A673 (cell line): Measurements from ENCODE around the gene CCDC85C. TPM values are rescaled to one million over a fixed set of nuclear protein-coding genes. Genes with fewer than 3 reads are reported as not detected.

ENCODE experiments used
- BruUV-seq: library from RNA; stranded (reverse); fragments of 400-500 nt; replicated peaks from 2 replicates; lab custom pipeline; 2021; lab: Mats Ljungman, UMichigan
- CTCF ChIA-PET: fragments of 300-600 bp; sonication (Branson Sonifier 250); formaldehyde crosslinking; loops from one replicate; lab custom pipeline; 2022; ENCODE audit warnings: antibody characterized with exemption; lab: Charles Lee
- POLR2A ChIA-PET: fragments of 300-600 bp; sonication (Branson Sonifier 250); formaldehyde crosslinking; loops from one replicate; lab custom pipeline; 2022; ENCODE audit warnings: antibody characterized with exemption; ENCODE audit not compliant: low non-redundant PET; lab: Charles Lee
- DNase-seq: peaks from one replicate; pipeline ENCODE4 v3.0.0-alpha.2; 2015; ENCODE audit warnings: low spot score
- H3K27ac ChIP-seq: fragments of 200-600 bp; sonication (generic); 2 replicates; pipeline ENCODE4 v1.5.1; 2016; ENCODE audit warnings: mixed run types, low read depth, mild to moderate bottlenecking, mixed read lengths, antibody characterized with exemption, low read length; ENCODE audit not compliant: poor library complexity, severe bottlenecking
- H3K27me3 ChIP-seq: fragments of 200-600 bp; sonication (generic); replicated peaks from 2 replicates; pipeline ENCODE4 v1.6.1; 2017; ENCODE audit warnings: mixed run types, low read depth, mild to moderate bottlenecking, mixed read lengths, antibody characterized with exemption, low read length; ENCODE audit not compliant: insufficient read depth, poor library complexity
- H3K36me3 ChIP-seq: fragments of 200-600 bp; sonication (generic); 2 replicates; pipeline ENCODE4 v1.6.1; 2016; ENCODE audit warnings: mixed run types, mild to moderate bottlenecking, mixed read lengths, antibody characterized with exemption, low read length; ENCODE audit not compliant: insufficient read depth, poor library complexity, severe bottlenecking
- H3K4me1 ChIP-seq: fragments of 200-600 bp; sonication (generic); 2 replicates; pipeline ENCODE4 v1.6.1; 2017; ENCODE audit warnings: mixed run types, mild to moderate bottlenecking, mixed read lengths, antibody characterized with exemption, low read length; ENCODE audit not compliant: insufficient read depth, poor library complexity, severe bottlenecking
- H3K4me3 ChIP-seq: fragments of 200-600 bp; sonication (generic); 2 replicates; pipeline ENCODE4 v1.5.1; 2016; ENCODE audit warnings: low read depth, mixed run types, mild to moderate bottlenecking, mixed read lengths, low read length; ENCODE audit not compliant: poor library complexity, severe bottlenecking
- H3K9me3 ChIP-seq: fragments of 200-600 bp; sonication (generic); 2 replicates; pipeline ENCODE4 v1.6.1; 2016; ENCODE audit warnings: mixed run types, low read depth, mild to moderate bottlenecking, mixed read lengths, antibody characterized with exemption, low read length; ENCODE audit not compliant: poor library complexity, severe bottlenecking
- EZH2 ChIP-seq: fragments of 200-600 bp; sonication (generic); IDR thresholded peaks from 2 replicates; pipeline ENCODE4 v1.6.1; 2017; ENCODE audit warnings: borderline replicate concordance, low read depth, mild to moderate bottlenecking, mixed read lengths, antibody characterized with exemption, low read length; ENCODE audit not compliant: poor library complexity, severe bottlenecking
- intact Hi-C: fragments of 100-400 bp; cut with micrococcal nuclease; formaldehyde crosslinking; loops from one replicate; pipeline ENCODE4 v1.10.0; 2022; ENCODE audit not compliant: unreplicated experiment
- total RNA-seq: library from RNA; stranded (reverse); gene quantifications from 2 replicates; pipeline ENCODE4 v1.2.3, GENCODE V29; 2021
- TF ChIP-seq, protein P1 (sequence below): fragments of 300-800, 200-600 bp; sonication (generic); conservative IDR thresholded peaks from 2 replicates; pipeline ENCODE4 v1.5.1; 2017; ENCODE audit warnings: low read depth, mild to moderate bottlenecking, antibody characterized with exemption, low read length, moderate library complexity, mixed read lengths

CCDC85C gene
- total RNA-seq, 1 experiment from 2014 or later, result 24.6 TPM

- TF ChIP-seq, protein P1, sequence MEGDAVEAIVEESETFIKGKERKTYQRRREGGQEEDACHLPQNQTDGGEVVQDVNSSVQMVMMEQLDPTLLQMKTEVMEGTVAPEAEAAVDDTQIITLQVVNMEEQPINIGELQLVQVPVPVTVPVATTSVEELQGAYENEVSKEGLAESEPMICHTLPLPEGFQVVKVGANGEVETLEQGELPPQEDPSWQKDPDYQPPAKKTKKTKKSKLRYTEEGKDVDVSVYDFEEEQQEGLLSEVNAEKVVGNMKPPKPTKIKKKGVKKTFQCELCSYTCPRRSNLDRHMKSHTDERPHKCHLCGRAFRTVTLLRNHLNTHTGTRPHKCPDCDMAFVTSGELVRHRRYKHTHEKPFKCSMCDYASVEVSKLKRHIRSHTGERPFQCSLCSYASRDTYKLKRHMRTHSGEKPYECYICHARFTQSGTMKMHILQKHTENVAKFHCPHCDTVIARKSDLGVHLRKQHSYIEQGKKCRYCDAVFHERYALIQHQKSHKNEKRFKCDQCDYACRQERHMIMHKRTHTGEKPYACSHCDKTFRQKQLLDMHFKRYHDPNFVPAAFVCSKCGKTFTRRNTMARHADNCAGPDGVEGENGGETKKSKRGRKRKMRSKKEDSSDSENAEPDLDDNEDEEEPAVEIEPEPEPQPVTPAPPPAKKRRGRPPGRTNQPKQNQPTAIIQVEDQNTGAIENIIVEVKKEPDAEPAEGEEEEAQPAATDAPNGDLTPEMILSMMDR, result no peak
- TF ChIP-seq EZH2, result no peak
- H3K4me3 ChIP-seq, result no peak overlapping the region
- no peak for DNase-seq
- H3K27ac ChIP-seq, result no peak overlapping the region
- H3K4me1 ChIP-seq, result peaks cover 22% of the 10 kb centered on the region
- H3K9me3 ChIP-seq, result no peaks in the 10 kb centered on the region
- BruUV-seq, result no TSS peak
- H3K27me3 ChIP-seq, result no peaks in the 10 kb centered on the region
- POLR2A ChIA-PET, result no interaction called here
- CTCF ChIA-PET, result no interaction called here
- H3K36me3 ChIP-seq, result no peaks in the 10 kb centered on the region
- intact Hi-C loops, result no loop called here
These were observed 60.0 kb downstream of the CCDC85C start for GRCh38 chr14:99543985-99544384.

DNA sequence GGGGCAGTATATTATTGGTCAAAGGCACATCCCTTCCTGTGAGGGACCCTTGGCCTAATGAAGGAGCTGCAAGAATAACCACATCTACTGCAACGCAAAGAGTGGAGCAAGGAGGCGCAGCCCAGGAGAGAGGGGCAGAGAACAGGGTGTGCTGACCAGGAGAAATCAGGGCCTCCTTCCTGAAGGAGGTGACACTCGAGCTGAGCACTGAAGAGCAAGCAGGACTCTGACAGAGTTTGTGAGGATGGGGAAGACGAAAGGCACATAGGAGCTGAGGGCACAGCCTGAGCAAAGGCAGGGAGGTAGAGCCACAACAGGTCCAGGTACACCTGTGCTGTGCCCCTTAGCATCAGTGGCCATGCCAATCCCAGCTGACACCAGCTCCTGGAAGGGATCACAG lies 60.6 kb downstream of the CCDC85C start:
- TF ChIP-seq, protein P1, result no peak
- TF ChIP-seq EZH2, result no peak
- POLR2A ChIA-PET, result no interaction called here
- Histone ChIP-seq H3K36me3 (no peaks in the 10 kb centered on the region), H3K4me3 (no peak overlapping the region), H3K4me1 (peaks cover 20% of the 10 kb centered on the region), H3K27me3 (no peaks in the 10 kb centered on the region), H3K9me3 (no peaks in the 10 kb centered on the region), H3K27ac (no peak overlapping the region)
- intact Hi-C loops, result no loop called here
- CTCF ChIA-PET, result no interaction called here
- BruUV-seq, result no TSS peak
- no peak for DNase-seq

GRCh38 chr14:99542566-99542965 lies 61.4 kb downstream of the CCDC85C start:
- DNase-seq, result no peak
- Histone ChIP-seq H3K27me3 (no peaks in the 10 kb centered on the region), H3K27ac (no peak overlapping the region), H3K9me3 (no peaks in the 10 kb centered on the region), H3K4me3 (no peak overlapping the region), H3K4me1 (peaks cover 20% of the 10 kb centered on the region), H3K36me3 (no peaks in the 10 kb centered on the region)
- intact Hi-C loops, result no loop called here
- TF ChIP-seq, protein P1, result no peak
- TF ChIP-seq EZH2, result no peak
- ChIA-PET CTCF (no interaction called here), POLR2A (no interaction called here)
- BruUV-seq, result no TSS peak
